Glomerular visceral epithelial cell (primary cell): ENCODE data around the gene INPP5F.
"Not testable (repeated sequence)": the region's sequence is repeated elsewhere in the genome, so short reads cannot be mapped to it uniquely, and the experiment has no call there.

Source experiments
- DNase-seq: peaks from one replicate; pipeline ENCODE4 v3.0.0-alpha.2; 2016; ENCODE audit errors: extremely low spot score

The INPP5F gene

DNA sequence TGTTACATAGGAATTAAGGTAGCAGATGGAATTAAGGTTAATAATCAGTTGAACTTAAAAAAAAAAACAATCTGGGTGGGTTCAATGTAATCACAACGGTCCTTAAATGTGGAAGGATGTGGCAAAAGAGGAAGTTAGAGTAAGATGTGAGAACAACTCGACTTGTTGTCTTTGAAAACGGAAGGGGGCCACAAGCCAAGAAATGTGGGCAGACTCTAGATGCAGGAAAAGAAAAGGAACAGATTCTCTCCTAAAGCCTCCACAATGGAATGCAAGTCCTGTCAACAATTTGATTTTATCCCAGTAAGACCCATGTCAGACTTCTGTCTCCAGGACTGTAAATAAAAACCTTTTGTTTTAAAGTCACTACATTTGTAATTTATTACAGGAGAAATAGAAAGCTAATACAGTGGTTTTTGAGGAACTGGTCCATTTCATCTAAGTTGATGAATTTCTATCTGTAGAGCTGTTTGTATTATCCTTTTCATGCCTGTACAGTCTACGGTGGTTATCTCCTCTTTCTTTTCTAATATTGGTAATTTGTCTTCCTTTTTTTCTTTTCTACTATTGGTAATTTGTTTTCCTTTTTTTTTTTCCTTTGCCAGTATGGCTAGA lies 138.2 kb downstream of the INPP5F start:
- DNase-seq: no peak

DNA sequence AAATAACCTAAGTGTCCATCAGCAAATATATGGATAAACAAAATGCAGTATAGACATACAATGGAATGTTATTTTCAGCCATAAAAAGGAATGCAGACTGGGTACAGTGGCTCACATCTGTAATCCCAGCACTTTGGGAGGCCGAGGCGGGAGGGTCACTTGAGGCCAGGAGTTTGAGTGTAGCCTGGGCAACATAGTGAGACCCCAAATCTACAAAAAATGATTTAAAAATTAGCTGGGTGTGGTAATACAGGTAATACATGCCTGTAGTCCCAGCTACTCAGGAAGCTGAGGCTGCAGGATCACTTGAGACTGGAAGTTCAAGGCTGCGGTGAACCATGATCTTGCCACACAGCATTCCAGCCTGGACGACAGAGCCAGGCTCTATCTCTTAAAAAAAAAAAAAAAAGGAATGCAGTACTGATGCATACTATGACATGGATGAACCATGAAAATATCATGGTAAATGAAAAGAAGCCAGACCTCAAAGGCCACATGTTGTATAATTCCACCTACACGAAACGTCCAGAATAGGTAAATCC lies 139.9 kb downstream of the INPP5F start:
- DNase-seq: no peak

- DNase-seq: no peak
Measured at GRCh38 chr10:119867317-119867716, 141.5 kb downstream of the INPP5F start.

GRCh38 chr10:119869398-119869797 lies 143.5 kb downstream of the INPP5F start:
- DNase-seq: not testable (repeated sequence)

- DNase-seq: peak; percentile 40
Measured at GRCh38 chr10:119871881-119872609, 146.2 kb downstream of the INPP5F start.

DNA sequence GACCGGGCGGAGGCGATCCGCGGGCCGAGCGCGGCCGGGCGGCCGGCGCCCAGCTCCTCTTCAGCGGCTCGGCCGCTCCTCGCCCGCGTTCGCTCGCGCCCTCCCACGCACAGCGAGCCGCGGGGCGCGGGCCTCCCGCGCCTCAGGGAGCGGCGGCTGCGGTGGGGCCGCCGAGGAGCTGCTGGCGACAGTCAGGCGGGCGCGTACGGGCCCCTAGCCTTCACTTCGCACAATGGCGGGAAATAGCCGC lies 146.7 kb downstream of the INPP5F start, which contains the start of gene MCMBP:
MCMBP (minus strand) TSS at position 234 of the 250 bp plus-strand sequence. CDS start 259 bp downstream, outside the sequence.
- no peak for DNase-seq

- peak; percentile 89 for DNase-seq
Measured at GRCh38 chr10:119872860-119873681, 147.2 kb downstream of the INPP5F start.

GRCh38 chr10:119878524-119878923 lies 152.7 kb downstream of the INPP5F start:
- no peak for DNase-seq
